NCI-H2196 treated with DMSO at 0.1 percent for 48 hours (cell line): ENCODE results near the gene RALGAPA1.
"Not testable (repeated sequence)": the region's sequence is repeated elsewhere in the genome, so short reads cannot be mapped to it uniquely, and the experiment has no call there.

ENCODE experiments used
- DNase-seq: peaks from one replicate; lab custom pipeline; 2025; ENCODE audit not compliant: unreplicated experiment; lab: John Stamatoyannopoulos, UW

The RALGAPA1 gene

DNA sequence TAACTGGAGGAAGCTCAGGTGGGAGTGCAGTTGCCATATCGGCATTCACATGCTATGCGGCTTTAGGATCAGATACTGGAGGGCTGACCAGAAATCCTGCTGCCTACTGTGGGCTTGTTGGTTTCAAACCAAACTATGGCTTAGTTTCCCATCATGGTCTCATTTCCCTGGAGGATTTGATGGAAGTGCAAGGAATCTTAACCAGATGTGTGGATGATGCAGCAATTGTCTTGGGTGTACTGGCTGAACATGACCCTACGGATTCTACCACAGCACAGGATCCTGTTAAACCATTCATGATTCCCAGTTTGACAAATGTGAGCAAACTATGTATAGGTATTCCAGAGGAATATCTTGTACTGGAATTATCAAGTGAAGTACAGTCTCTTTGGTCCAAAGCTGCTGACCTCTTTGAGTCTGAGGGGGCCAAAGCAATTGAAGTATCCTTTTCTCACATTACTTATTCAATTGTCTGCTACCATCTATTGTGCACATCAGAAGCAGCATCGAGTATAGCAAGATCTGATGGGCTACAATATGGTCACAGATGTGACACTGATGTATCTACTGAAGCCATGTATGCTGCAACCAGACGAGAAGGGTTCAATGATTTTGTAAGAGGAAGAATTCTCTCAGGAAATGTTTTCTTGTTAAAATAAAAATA lies 42.9 kb downstream of the RALGAPA1 start:
- no peak for DNase-seq

DNA sequence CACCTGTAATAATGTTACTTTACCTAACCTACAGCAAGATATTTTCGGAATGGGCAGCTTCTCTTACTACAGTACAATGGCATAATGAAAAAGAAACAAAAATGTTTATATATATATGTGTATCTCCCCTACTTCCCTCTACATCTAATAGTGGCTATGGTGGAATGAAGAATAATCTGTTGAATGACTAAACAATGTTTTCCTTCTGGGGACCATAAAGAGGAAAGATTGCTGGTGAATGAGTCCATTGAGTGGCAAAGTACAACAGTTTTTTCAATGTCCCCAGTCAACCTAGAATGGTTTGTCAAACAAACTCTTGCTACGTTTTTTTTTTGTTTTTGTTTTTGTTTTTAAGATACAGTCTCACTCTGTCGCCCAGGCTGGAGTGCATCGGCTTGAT lies 47.2 kb downstream of the RALGAPA1 start:
- no peak for DNase-seq

DNA sequence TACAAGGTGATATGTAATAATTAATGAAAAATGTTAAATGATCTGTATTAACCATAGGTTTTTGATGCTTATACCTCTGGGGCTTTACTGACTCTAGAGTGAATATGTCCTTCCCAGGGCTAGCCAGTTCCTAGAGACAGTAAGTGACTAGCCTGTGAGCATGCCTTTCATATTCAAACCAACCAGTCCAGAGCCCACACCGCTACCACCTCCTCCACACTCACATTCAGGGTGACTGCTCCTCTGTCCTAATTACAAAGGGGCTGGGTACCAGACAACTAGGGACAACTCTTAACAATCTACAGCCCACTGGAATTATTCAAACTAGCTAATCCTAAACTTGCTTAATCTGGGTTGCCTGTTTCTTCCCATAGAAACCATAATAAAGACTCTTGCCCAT lies 49.0 kb downstream of the RALGAPA1 start:
- no peak for DNase-seq

DNA sequence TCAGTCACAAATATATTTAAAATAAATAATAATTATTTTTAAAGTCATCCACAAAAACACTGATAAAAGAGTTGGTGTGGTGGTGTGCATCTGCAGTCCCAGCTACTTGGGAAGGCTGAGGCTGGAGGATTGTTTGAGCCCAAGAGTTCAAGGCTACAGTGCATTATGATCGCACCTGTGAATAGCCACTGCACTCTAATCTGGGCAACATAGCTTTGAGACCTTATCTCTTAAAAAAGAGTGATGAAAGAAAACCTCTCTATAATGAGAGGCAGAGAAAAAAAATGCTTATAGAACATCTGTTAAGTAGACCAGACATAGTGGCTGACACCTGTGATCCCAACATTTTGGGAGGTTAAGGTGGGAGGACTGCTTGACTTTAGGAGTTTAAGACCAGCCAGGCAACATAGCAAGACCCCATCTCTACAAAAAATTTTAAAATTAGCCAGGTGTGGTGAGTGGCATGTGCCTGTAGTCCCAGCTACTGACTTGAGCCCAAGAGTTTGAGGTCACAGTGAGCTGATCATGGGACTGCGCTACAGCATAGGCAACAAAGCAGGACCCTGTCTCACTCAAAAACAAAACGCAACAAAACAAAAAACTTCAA lies 50.5 kb downstream of the RALGAPA1 start:
- DNase-seq = no peak

DNA sequence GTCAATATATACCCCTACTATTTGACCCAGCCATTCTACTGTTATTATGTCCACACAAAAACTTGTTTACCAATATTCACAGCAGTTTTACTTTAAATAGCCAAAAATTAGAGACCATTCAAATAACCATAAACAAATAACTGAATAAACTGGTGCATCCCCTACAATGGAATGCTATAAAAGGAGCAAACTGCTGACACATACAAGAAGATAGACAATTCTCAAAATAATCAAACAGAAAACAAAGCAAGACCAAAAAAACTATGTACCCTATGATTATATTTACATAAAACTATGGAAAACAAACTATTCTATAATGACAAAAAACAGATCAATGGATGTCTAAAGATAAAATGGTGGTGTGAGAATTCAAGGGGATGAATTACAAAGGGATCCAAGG lies 54.4 kb downstream of the RALGAPA1 start:
- no peak for DNase-seq

DNA sequence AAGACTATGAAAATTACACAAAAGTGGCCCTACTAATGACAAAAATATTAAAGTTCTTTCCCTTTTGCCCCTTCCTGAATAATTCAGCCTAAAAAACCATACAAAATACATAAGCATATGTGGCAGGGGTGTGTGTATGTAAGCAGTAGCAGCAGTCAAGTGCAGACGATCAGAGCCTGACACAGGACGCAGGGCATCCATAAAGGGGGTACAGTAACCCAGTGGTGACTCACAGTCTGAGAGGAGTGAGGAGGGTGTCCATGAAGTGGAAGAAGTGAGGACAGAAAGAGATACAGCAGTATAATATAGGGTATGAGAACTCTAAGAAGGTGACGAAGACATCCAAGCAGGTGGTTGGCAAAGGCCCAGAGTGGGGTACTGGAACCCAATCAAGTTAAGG lies 56.7 kb downstream of the RALGAPA1 start:
- DNase-seq = no peak

DNA sequence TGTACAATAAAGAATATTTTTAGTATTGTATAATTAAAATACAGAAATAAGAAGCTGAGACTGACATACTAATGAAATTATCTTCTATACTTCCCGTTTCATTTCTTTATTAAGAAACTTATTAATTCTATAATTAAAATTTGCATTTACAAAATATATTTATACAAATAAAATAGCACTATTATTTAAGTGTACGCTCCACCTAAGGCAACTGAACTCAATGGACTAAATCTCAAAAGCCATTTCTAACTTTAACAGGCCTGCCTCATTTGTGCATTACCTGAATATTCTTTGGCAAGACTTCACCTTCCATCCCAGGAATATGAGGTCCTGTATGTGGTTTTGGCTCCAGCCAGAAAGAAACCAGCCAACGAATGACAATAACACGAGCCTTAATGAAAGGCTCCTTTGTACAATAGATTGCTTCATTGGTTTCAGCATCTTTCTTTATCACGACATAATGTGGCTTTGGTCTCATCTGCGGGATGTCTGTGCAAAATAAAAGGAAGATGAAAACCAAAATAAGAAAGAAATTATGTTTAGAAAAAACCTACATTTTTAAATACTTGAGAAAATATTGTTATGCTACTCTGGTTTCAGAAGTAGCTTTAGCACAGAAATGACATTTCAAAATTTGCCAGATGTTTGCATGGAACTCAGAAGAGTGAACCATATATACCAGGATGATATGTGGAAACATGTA lies 58.7 kb downstream of the RALGAPA1 start:
- no peak for DNase-seq

DNA sequence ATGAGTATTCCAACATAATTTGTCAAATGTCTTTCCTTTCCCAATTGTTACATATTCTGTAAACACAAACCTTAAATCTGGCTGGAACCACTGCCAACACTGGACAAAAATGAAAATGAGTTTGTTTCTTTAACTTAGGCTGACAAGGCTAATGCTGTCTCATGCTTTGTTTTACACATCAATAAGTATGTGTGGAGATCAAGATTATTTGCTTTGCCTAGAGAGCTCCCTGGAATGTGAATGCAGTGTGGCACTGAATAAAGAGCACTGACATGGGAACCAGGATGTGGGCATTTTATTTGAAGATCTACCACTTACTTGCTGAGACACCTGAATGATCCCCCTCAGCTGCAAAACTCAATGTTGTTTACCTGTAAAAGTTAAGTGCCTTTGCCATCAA lies 61.7 kb downstream of the RALGAPA1 start:
- DNase-seq = no peak

DNA sequence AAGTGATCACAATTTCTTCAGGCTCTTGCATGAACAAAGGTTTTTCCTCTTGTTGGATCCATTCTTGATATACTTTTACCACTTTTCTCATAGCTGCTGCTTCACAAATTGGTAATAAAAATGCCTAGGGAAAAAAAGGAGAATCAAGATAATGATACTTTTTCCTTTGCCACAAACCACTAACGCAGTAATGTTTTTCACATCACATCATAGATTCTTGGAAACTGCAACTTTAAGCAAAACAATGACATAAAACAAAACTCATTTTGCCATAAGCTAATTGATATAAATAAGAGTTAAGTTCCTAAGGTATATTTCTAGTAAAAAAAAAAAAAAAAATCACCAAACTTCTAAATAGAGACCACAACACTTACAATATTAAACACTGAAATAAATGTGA lies 66.7 kb downstream of the RALGAPA1 start:
- no peak for DNase-seq

DNA sequence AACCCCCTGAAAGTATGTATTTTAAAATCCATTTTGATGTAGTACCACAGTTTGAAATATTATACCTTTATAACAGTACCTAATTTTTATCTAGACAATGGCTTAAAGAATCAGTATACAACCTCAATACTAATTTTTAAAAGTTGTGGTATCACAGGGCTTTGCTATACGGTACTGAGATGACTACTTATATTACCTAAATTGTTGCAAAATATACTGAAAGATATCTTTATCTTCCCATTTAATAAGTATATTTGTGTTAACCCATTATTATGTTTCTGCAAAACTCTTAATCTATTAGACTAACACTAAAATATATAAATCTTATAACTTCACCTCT lies 67.1 kb downstream of the RALGAPA1 start:
- DNase-seq = no peak

DNA sequence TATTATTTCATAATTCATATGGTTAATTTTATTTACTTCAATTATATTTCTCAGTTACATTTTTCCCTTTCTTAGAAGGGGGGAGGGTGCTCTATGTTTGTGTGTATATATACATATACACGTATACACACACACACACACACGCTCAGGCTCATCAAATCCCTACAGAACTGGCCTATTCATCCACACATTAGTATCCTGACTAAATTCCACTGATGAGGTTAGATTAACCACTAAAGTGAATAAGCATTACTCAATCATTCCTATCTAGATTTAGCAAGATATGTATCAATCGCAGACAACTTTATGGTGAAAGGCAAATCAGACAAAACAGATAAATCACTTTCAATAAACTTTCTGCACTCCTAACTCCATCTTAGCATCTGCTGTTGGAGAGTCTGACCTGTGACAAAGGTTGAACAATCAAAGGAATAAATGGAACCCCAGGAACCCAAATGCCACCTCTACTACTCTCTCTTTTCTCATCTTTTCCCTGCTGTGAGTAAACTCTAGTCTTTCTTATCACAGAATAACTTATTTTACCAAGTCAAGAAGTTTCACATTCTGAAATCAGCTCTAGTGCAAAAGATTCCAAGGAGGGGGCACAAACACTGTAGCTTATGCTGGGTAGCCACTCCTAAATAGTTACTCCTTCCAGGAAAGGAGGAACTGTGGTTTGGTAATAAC lies 67.6 kb downstream of the RALGAPA1 start:
- DNase-seq = no peak

DNA sequence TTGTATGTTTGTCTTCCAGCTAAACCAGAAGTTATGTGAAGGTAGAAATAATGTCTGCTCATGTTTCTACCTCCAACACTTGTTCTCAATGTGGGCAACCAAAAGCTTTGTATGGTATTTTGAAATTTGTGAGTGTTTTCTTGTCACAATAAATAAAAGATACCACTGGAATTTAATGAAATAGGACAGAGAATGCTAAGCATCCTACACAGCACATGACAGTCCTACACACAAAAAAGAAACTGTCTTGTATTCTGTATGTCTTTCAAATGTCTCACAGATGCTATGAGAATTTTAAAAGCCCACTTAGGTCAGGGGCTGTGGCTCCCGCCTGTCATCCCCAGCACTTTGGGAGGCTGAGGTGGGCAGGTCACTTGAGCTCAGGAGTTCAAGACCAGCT lies 68.9 kb downstream of the RALGAPA1 start:
- DNase-seq = no peak

DNA sequence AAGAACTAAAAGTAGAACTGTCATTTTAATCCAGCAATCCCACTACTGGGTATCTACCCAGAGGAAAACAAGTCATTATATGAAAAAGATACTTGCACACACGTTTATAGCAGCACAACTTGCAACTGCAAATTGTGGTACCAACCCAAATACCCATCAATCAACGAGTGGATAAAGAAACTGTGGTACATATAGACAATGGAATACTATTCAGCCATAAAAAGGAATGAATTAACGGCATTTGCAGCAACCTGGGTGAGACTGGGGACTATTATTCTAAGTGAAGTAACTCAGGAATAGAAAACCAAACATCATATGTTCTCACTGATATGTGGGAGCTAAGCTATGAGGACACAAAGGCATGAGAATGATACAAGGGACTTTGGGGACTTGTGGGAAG lies 73.9 kb downstream of the RALGAPA1 start:
- DNase-seq = not testable (repeated sequence)

DNA sequence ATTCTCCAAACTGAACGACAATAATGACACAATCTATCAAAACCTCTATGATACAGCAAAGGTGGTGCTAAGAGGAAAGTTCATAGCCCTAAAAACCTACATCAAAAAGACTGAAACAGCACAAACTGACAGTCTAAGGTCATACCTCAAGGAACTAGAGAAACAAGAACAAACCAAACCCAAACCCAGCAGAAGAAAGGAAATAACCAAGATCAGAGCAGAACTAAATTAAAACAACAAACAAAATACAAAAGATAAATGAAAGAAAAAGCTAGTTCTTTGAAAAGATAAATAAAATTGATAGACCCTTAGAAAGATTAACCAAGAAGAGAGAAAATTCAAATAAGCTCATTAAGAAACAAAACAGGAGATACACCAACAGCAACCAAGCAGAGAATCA lies 75.6 kb downstream of the RALGAPA1 start:
- DNase-seq = not testable (repeated sequence)

DNA sequence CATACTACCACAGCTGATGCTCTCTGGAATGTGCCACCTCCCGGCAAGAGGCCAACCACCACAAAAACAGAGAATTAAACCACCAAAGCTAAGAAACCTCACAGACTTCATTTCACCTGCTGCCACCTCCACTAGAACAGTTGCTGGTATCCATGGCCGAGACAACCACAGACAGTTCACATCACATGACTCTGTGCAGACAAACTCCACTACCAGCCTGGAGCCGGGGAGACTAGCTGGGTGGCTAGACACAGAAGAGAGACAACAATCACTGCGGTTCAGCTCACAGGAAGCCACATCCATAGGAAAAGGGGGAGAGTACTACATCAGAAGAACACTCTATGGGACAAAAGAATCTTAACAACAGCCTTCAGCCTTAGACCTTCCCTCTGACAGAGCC lies 78.2 kb downstream of the RALGAPA1 start:
- DNase-seq = no peak

DNA sequence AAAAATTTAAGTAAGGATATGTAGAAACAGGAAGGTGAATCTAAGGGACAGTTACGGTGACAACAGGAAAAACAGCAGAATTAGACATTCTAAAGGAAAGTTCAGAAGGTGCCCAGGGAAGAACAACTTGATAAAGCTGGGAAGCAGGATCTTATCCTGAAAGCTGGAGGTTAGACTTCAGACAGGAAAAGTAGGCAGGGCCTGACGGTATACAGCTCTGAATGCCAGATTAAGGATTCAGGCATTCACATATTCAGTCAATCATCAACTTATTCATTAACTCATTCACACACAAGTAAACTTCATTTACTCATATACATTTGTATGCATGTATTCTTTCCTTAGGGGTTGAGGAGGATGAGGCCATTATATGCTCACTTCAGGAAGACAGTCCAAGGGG lies 81.3 kb downstream of the RALGAPA1 start:
- DNase-seq = no peak

DNA sequence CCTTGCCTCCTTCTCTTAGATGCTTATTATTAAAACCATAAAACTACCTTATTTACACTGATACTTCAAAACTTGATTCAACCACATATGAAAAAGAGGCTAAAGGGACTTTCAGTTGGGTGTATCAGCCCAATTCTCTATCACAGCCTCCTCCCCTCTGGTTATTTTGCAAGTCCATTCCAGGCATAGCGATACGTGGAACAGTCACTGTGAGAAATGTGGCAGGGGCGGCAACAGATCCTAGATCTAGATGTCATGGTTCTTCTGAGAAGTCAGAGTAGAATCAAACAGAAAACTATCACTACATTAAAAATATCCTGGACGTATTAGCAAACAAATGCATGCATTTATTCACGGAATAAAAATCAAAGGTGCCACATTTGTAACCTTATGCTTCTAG lies 83.2 kb downstream of the RALGAPA1 start:
- DNase-seq = no peak

DNA sequence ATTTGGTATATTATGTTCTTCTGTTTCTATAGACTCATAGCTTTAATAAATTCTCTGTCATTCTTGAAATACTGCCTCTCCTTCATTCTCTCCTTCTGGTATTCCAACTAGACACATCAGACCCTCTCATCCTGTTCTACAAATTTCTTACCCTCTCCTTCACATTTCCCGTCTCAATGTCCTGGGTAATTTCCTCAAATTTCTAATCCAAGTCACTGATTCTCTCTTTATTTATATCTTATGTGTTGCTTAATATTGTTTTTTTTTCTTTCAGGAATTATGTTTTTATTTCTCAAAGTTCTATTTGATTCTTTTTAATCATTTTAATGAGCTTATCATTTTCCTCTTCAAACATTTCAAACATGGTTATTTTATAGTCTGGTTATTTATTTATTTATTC lies 94.0 kb downstream of the RALGAPA1 start:
- DNase-seq = no peak

DNA sequence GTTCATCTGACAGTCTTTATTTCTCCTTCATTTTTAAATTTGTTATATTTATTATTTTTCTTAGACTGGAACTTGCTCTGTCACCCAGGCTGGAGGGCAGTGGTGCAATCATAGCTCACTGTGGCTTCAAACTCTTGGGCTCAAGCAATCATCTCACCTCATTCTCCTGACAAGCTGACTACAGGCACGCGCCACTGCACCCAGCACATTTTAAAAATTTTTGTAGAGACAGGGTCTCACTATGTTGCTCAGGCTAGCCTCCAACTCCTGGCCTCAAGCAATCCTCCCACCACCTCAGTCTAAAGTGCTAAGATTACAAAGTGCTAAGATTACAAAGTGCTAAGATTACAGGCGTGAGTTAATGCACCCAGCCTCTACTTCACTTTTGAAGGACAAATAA lies 96.6 kb downstream of the RALGAPA1 start:
- DNase-seq = no peak

DNA sequence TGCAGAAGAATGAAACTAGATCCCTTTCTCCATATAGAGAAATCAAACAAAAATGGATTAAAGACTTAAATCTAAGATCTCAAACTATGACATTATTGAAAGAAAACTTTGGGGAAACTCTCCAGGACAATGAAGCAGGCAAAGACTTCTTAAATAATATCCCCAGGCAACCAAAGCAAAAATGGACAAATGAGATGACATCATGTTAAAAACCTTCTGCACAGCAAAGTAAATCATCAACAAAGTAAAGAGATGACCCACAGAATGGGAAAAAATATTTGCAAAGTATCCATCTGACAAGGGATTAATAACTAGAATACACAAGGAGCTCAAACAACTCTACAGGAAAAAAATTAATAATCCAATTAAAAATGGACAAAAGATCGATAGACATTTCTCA lies 101.0 kb downstream of the RALGAPA1 start:
- DNase-seq = no peak

DNA sequence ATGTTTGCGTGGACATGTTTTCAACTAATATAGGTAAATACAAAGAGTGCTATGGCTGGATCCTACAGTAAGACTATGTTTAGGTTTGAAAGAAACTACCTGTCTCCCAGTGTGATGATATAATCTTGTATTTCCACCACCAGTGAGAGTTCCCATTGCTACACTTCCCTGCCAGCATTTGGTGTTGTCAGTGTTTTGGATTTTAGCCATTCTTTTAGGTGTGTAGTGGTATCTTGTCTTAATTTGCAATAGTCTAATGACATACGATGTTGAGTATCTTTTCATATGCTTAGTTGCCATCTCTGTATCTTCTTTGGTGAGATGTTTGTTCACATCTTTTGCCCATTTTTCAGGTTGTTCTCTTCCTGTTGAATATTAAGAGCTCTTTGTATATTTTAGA lies 103.5 kb downstream of the RALGAPA1 start:
- DNase-seq = no peak
